IPS-18a (cell line): ENCODE measurements around the gene HORMAD2.

Experiments
- H3K27ac ChIP-seq: one replicate; pipeline ENCODE4 v1.5.1; 2013; ENCODE audit warnings: low read length
- H3K27me3 ChIP-seq: one replicate; pipeline ENCODE4 v1.6.1; 2013; ENCODE audit warnings: mild to moderate bottlenecking, low read length; ENCODE audit not compliant: control insufficient read depth, insufficient read depth
- H3K36me3 ChIP-seq: one replicate; pipeline ENCODE4 v1.6.1; 2013; ENCODE audit warnings: low read depth, low read length; ENCODE audit not compliant: control insufficient read depth
- H3K4me1 ChIP-seq: one replicate; pipeline ENCODE4 v1.6.1; 2013; ENCODE audit warnings: low read depth, low read length; ENCODE audit not compliant: control insufficient read depth
- H3K4me3 ChIP-seq: one replicate; pipeline ENCODE4 v1.5.1; 2013; ENCODE audit warnings: low read length
- H3K9ac ChIP-seq: one replicate; pipeline ENCODE4 v1.6.1; 2013; ENCODE audit warnings: mild to moderate bottlenecking, low read length, moderate library complexity
- H3K9me3 ChIP-seq: one replicate; pipeline ENCODE4 v1.6.1; 2013; ENCODE audit warnings: low read depth, low read length; ENCODE audit not compliant: control insufficient read depth

Gene HORMAD2

GRCh38 chr22:30114361-30114760, 34.1 kb downstream of the HORMAD2 start:
- no peak overlapping the region for H3K4me3 ChIP-seq
- no peaks in the 10 kb centered on the region for H3K36me3 ChIP-seq
- no peaks in the 10 kb centered on the region for H3K27me3 ChIP-seq
- H3K27ac ChIP-seq: no peak overlapping the region
- no peak overlapping the region for H3K9ac ChIP-seq
- no peaks in the 10 kb centered on the region for H3K4me1 ChIP-seq
- no peaks in the 10 kb centered on the region for H3K9me3 ChIP-seq

- H3K9ac ChIP-seq: no peak overlapping the region
- H3K36me3 ChIP-seq: no peaks in the 10 kb centered on the region
- no peaks in the 10 kb centered on the region for H3K4me1 ChIP-seq
- no peak overlapping the region for H3K4me3 ChIP-seq
- no peak overlapping the region for H3K27ac ChIP-seq
- no peaks in the 10 kb centered on the region for H3K27me3 ChIP-seq
- no peaks in the 10 kb centered on the region for H3K9me3 ChIP-seq
Observed at GRCh38 chr22:30115705-30116104, 35.4 kb downstream of the HORMAD2 start.

- Histone ChIP-seq H3K4me1 (no peaks in the 10 kb centered on the region), H3K36me3 (no peaks in the 10 kb centered on the region), H3K4me3 (no peak overlapping the region), H3K9ac (no peak overlapping the region), H3K27ac (no peak overlapping the region), H3K27me3 (no peaks in the 10 kb centered on the region), H3K9me3 (no peaks in the 10 kb centered on the region)
Observed at GRCh38 chr22:30116362-30117117, 36.3 kb downstream of the HORMAD2 start.

DNA sequence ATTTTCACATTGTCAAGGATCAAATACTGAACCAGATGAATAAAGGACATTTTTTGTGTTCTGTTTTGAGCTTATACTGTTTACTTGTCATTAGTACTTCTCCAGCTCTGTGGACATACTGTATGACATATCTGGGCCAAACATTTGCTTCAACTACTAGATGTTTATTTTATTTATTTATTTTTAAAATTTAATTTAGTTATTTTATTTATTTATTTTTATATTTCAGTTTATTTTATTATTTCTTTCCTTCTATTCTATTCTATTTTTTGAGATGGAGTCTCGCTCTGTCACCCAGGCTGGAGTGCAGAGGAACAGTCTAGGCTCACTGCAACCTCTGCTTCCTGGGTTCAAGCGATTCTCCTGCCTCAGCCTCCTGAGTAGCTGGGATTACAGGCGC, 37.0 kb downstream of the HORMAD2 start:
- Histone ChIP-seq H3K9ac (no peak overlapping the region), H3K4me1 (no peaks in the 10 kb centered on the region), H3K27ac (no peak overlapping the region)

DNA sequence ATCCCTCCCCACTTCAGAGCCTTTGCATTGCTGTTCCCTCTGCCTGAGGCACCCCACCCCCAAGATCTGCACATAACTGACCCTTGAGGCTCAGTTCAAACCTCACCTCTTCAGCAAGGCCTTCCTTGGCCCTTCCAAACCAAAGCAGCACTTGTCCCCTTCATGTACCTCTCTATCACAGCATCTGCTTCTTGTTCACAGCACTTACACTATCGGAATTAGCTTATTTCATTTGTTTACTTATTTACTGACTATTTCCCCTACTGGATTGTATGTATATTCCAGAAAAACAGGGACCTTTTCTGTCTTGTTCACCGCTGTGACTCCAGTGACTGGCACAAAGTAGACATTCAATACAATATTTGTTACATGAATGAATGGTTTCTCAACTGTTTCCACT, 38.0 kb downstream of the HORMAD2 start:
- Histone ChIP-seq H3K4me3 (no peak overlapping the region), H3K4me1 (no peaks in the 10 kb centered on the region), H3K36me3 (no peaks in the 10 kb centered on the region), H3K9me3 (no peaks in the 10 kb centered on the region), H3K9ac (no peak overlapping the region), H3K27me3 (no peaks in the 10 kb centered on the region), H3K27ac (no peak overlapping the region)

More for the DNA sequence above, 37.0 kb downstream of the HORMAD2 start:
- Histone ChIP-seq H3K27me3 (no peaks in the 10 kb centered on the region), H3K36me3 (no peaks in the 10 kb centered on the region), H3K9me3 (no peaks in the 10 kb centered on the region), H3K4me3 (no peak overlapping the region)

DNA sequence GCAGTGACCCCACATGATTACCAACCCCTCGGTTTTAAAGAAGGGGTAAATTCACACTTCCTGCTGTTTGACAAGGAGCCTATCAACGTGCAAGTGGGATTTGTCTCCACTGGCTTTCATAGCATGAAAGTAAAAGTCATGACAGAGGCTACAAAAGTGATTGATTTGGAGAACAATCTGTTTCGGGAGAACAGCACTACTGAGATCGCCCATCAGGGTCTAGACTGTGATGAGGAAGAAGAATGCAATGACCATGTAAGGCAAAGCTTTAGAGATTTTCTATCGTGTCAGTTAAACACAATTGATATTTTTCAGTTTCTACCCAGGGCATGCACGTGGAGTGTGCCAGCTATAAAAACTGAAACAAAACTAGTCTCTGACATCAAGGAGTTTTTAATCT, 41.7 kb downstream of the HORMAD2 start:
- Histone ChIP-seq H3K27me3 (no peaks in the 10 kb centered on the region), H3K36me3 (no peaks in the 10 kb centered on the region), H3K27ac (no peak overlapping the region), H3K4me1 (no peaks in the 10 kb centered on the region), H3K9ac (no peak overlapping the region), H3K9me3 (no peaks in the 10 kb centered on the region), H3K4me3 (no peak overlapping the region)

GRCh38 chr22:30123463-30123862, 43.2 kb downstream of the HORMAD2 start:
- H3K4me1 ChIP-seq: no peaks in the 10 kb centered on the region
- no peak overlapping the region for H3K9ac ChIP-seq
- H3K4me3 ChIP-seq: no peak overlapping the region
- no peaks in the 10 kb centered on the region for H3K36me3 ChIP-seq
- H3K9me3 ChIP-seq: no peaks in the 10 kb centered on the region
- H3K27me3 ChIP-seq: no peaks in the 10 kb centered on the region
- H3K27ac ChIP-seq: no peak overlapping the region

DNA sequence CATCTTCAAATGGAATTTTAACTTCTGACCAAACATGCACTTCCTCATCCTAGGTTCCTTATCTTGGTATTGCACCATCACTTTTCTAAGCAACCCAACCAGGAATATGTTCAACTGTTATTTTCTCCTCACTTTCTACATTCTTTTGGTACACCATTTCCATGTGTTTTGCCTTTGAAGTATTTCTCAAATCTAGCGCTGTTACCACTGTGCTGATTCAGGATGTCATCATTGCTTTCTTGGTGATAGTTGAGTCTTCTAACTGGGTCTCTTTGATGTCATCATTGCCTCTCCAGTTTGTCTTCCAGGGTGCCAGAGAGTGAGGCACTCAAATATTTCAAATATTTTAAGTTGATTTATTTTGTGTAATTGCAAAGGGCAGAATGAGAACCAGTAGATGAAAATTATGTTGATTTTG, 47.5 kb downstream of the HORMAD2 start:
- H3K36me3 ChIP-seq: no peaks in the 10 kb centered on the region
- no peaks in the 10 kb centered on the region for H3K9me3 ChIP-seq
- H3K4me1 ChIP-seq: no peaks in the 10 kb centered on the region
- H3K27me3 ChIP-seq: no peaks in the 10 kb centered on the region
- H3K9ac ChIP-seq: no peak overlapping the region
- H3K27ac ChIP-seq: no peak overlapping the region
- no peak overlapping the region for H3K4me3 ChIP-seq

DNA sequence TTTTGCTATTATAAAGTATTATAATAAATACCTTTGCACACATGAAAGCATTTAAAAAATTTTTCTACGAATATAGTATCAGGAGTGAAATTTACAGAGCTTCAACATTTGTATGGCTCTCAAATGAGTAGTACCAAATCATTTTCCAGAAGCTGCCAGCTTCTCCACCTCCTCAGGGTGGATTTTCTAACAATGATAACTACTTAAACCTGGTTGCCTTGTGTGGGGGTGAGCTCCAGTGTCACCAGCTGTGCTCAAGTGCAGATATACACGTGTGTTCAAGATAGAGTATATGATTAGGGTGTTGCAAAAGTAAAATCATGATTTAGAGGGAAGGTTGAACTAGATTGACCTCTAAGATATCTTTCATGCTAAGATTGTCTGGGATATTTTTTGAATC, 48.2 kb downstream of the HORMAD2 start:
- H3K36me3 ChIP-seq: no peaks in the 10 kb centered on the region
- no peaks in the 10 kb centered on the region for H3K9me3 ChIP-seq
- H3K4me1 ChIP-seq: no peaks in the 10 kb centered on the region
- no peak overlapping the region for H3K4me3 ChIP-seq
- no peak overlapping the region for H3K9ac ChIP-seq
- no peaks in the 10 kb centered on the region for H3K27me3 ChIP-seq
- no peak overlapping the region for H3K27ac ChIP-seq

DNA sequence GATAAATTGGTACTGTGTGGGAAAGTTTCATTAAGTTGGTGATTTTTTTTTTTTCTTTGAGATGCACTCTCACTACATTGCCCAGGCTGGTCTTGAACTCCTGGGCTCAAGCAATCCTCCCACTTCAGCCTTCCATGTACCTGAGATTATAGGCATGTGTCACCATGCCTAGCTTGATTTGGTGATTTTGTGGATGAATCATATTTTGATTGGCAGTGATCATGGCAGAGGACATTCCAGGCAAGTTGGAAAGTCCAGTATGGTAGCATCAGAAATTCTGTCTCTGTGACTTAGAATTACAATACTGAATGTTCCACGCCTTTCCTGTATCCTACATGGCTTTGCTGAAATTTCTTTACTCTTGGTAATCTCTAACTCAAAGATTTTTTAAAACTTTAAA, 49.4 kb downstream of the HORMAD2 start:
- Histone ChIP-seq H3K36me3 (no peaks in the 10 kb centered on the region), H3K27me3 (no peaks in the 10 kb centered on the region), H3K4me1 (no peaks in the 10 kb centered on the region), H3K9me3 (no peaks in the 10 kb centered on the region), H3K27ac (no peak overlapping the region), H3K9ac (no peak overlapping the region), H3K4me3 (no peak overlapping the region)

DNA sequence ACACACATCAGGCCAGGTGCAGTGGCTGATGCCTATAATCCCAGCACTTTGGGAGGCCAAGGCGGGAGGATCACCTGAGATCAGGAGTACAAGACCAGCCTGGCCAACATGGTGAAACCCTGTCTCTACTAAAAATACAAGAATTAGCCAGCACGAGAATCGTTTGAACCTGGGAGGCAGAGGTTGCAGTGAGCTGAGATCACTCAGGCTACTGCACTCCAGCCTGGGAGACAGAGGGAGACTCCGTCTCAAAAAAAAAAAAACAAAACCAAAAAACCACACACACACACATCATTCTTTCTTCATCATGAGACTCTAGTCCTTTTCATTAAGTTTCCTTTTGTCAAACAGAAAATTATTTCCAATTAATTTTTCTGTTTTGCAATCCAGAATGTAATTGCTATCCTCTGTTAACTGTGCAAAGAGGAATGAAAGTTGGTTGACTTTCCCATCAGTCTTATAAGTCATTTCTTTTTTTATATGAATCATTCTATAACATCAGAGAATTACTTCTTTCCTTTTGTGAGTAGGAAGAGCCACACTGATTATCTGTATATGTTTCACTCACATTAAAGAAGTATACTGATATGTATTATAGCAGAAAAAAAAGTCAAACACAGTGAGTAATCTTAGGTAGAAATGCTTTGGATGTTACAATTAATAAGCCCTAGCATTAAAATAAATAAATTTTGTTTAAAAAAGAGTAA, 52.2 kb downstream of the HORMAD2 start:
- no peaks in the 10 kb centered on the region for H3K36me3 ChIP-seq
- no peaks in the 10 kb centered on the region for H3K9me3 ChIP-seq
- H3K4me3 ChIP-seq: no peak overlapping the region
- H3K4me1 ChIP-seq: no peaks in the 10 kb centered on the region
- no peak overlapping the region for H3K9ac ChIP-seq
- H3K27me3 ChIP-seq: no peaks in the 10 kb centered on the region
- no peak overlapping the region for H3K27ac ChIP-seq

DNA sequence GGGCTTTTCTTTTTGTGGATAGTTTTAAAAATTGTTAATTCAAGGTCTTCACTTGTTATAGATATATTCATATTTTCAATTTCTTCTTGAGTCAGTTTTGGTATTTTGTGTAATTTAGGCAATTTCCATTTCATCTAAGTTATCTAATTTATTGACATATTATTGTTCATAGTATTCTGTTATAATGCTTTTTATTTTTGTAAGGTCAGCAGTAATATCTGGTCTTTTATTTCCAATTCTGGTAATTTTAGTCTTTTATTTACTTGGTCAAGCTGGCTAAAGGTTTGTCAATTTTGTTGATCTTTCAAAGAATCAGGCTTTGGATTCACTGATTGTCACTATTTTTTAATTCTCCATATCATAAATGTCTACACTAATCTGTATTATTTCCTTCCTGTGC, 60.1 kb downstream of the HORMAD2 start:
- no peaks in the 10 kb centered on the region for H3K36me3 ChIP-seq
- H3K9ac ChIP-seq: no peak overlapping the region
- H3K4me3 ChIP-seq: no peak overlapping the region
- H3K27ac ChIP-seq: no peak overlapping the region
- no peaks in the 10 kb centered on the region for H3K9me3 ChIP-seq
- H3K27me3 ChIP-seq: no peaks in the 10 kb centered on the region
- H3K4me1 ChIP-seq: no peaks in the 10 kb centered on the region
